ENCODE data around the gene FRYL.
"Not testable (repeated sequence)": the region's sequence is repeated elsewhere in the genome, so short reads cannot be mapped to it uniquely, and the experiment has no call there.

- TF ChIP-seq CTCF (IDR thresholded peaks at IDR 0.05 in 4 of 5, conservative IDR thresholded peaks at IDR 0.05 in 1 of 5); POLR2A (IDR thresholded peaks at IDR 0.05): not testable (repeated sequence)
These were observed 82.6 kb downstream of the FRYL start for GRCh38 chr4:48697516-48697915.
